ENCODE results near the gene PIP5KL1.

DNA sequence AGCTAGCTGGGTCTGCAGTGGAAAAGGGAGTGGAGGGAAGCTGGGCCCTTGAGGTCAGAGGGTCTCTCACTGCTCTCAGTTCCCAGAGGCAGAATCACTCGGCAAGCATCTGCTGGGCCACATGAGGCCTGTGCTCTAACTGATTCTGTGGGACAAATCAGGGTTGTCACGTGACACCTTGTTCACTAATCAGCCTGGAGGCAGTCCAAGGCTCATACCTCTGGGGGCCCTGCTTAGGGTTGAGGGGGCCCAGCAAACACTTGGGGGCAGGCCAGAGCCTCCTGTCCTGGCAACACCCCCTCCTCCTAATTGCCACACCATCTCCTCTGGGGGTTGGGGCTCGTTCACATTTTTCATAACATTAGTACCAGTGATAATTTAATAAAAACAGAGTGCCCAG is 16.2 kb upstream of the PIP5KL1 start:
- TF ChIP-seq POLR2A (IDR thresholded peaks at IDR 0.05), result no peak
- TF ChIP-seq, protein P1, sequence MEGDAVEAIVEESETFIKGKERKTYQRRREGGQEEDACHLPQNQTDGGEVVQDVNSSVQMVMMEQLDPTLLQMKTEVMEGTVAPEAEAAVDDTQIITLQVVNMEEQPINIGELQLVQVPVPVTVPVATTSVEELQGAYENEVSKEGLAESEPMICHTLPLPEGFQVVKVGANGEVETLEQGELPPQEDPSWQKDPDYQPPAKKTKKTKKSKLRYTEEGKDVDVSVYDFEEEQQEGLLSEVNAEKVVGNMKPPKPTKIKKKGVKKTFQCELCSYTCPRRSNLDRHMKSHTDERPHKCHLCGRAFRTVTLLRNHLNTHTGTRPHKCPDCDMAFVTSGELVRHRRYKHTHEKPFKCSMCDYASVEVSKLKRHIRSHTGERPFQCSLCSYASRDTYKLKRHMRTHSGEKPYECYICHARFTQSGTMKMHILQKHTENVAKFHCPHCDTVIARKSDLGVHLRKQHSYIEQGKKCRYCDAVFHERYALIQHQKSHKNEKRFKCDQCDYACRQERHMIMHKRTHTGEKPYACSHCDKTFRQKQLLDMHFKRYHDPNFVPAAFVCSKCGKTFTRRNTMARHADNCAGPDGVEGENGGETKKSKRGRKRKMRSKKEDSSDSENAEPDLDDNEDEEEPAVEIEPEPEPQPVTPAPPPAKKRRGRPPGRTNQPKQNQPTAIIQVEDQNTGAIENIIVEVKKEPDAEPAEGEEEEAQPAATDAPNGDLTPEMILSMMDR (IDR thresholded peaks at IDR 0.05), result no peak

Measured in ovary (tissue), 3 donors.